HG02571 (cell line): Measurements from ENCODE around the gene ACHE.

ENCODE experiments used
- ATAC-seq: cut with Tn5 transposase; IDR thresholded peaks from one replicate; pipeline ENCODE4 v1.9.1; 2021; ENCODE audit warnings: mild to moderate bottlenecking, moderate library complexity; ENCODE audit not compliant: unreplicated experiment

Gene ACHE

GRCh38 chr7:100886142-100886935 lies 9.3 kb downstream of the ACHE start:
- ATAC-seq, result no peak

GRCh38 chr7:100885440-100886141 lies 10.1 kb downstream of the ACHE start:
- ATAC-seq, result no peak

GRCh38 chr7:100884736-100885439 lies 10.8 kb downstream of the ACHE start:
- ATAC-seq, result no peak

GRCh38 chr7:100882785-100883526 lies 12.7 kb downstream of the ACHE start:
- ATAC-seq, result no peak

GRCh38 chr7:100882201-100882600 lies 13.5 kb downstream of the ACHE start:
- ATAC-seq, result no peak

GRCh38 chr7:100881136-100881535 lies 14.6 kb downstream of the ACHE start:
- no peak for ATAC-seq

GRCh38 chr7:100880645-100881044 lies 15.0 kb downstream of the ACHE start:
- no peak for ATAC-seq

GRCh38 chr7:100879685-100880261 lies 15.9 kb downstream of the ACHE start:
- no peak for ATAC-seq

GRCh38 chr7:100878685-100879084 lies 17.0 kb downstream of the ACHE start:
- ATAC-seq, result no peak

- ATAC-seq, result no peak
Measured at GRCh38 chr7:100878013-100878412, 17.7 kb downstream of the ACHE start.

GRCh38 chr7:100875356-100875751 lies 20.3 kb downstream of the ACHE start:
- peak; percentile 35 for ATAC-seq

GRCh38 chr7:100874577-100875355 lies 20.9 kb downstream of the ACHE start, which contains the start of gene SRRT:
SRRT (plus strand) TSS chr7:100875103; CDS start chr7:100875591, 488 bp downstream.
- peak; percentile 93 for ATAC-seq

- ATAC-seq, result no peak
Measured at GRCh38 chr7:100874300-100874576, 21.4 kb downstream of the ACHE start.

- no peak for ATAC-seq
Measured at GRCh38 chr7:100873599-100874299, 21.9 kb downstream of the ACHE start.

- no peak for ATAC-seq
Measured at GRCh38 chr7:100867776-100868485, 27.8 kb downstream of the ACHE start.

GRCh38 chr7:100867040-100867775 lies 28.5 kb downstream of the ACHE start, which contains the start of gene TRIP6:
TRIP6 (plus strand) TSS chr7:100867387; CDS start chr7:100867498, 111 bp downstream.
- ATAC-seq, result no peak

GRCh38 chr7:100866729-100867039 lies 29.0 kb downstream of the ACHE start:
- ATAC-seq, result no peak
